DND-41 (cell line): ENCODE measurements around the gene ZNF662.
A peak's percentile ranks its signal among the peaks of the same experiment; 100 is the strongest.

Experiments
- ATAC-seq: fragments of 200-7000 bp; cut with Tn5 transposase; 3 replicates; pipeline ENCODE4 v1.9.1; 2021; ENCODE audit warnings: low read depth; ENCODE audit not compliant: insufficient read depth
- DNase-seq: peaks from one replicate; pipeline ENCODE4 v3.0.0-alpha.2; 2020
- H2AFZ ChIP-seq: 2 replicates; pipeline ENCODE4 v1.6.0; 2012; ENCODE audit warnings: low read depth, low read length
- H3K27ac ChIP-seq: 2 replicates; pipeline ENCODE4 v1.5.1; 2012; ENCODE audit warnings: low read length, inconsistent platforms
- H3K27me3 ChIP-seq: fragments of 200-600 bp; sonication (generic); 2 replicates; pipeline ENCODE4 v1.6.0; 2012; ENCODE audit warnings: low read length, mild to moderate bottlenecking, inconsistent platforms; ENCODE audit not compliant: insufficient read depth, poor library complexity
- H3K36me3 ChIP-seq: 2 replicates; pipeline ENCODE4 v1.5.1; 2012; ENCODE audit warnings: low read length, inconsistent platforms; ENCODE audit not compliant: insufficient read depth
- H3K4me1 ChIP-seq: 2 replicates; pipeline ENCODE4 v1.5.1; 2012; ENCODE audit warnings: mild to moderate bottlenecking, low read length; ENCODE audit not compliant: insufficient read depth
- H3K4me2 ChIP-seq: 2 replicates; pipeline ENCODE4 v1.6.0; 2012; ENCODE audit warnings: mild to moderate bottlenecking, moderate library complexity, low read length, inconsistent platforms; ENCODE audit not compliant: insufficient read depth
- H3K4me3 ChIP-seq, 2 experiments: fragments of 200-600 bp in 1 of 2; shearing (Covaris generic) in 1 of 2; 2 replicates each; pipeline ENCODE4 v1.5.1; 2012 to 2016; ENCODE audit warnings: inconsistent platforms in 2 of 2, low read length in 2 of 2, mild to moderate bottlenecking in 2 of 2, low read depth in 1 of 2, moderate library complexity in 1 of 2
- H3K79me2 ChIP-seq: 2 replicates; pipeline ENCODE4 v1.6.0; 2012; ENCODE audit warnings: low read length, inconsistent platforms; ENCODE audit not compliant: insufficient read depth
- H3K9ac ChIP-seq: 2 replicates; pipeline ENCODE4 v1.6.0; 2012; ENCODE audit warnings: low read depth, mild to moderate bottlenecking, inconsistent platforms, low read length, moderate library complexity
- H3K9me3 ChIP-seq: 2 replicates; pipeline ENCODE4 v1.5.1; 2012; ENCODE audit warnings: low read length, moderate library complexity, mild to moderate bottlenecking, inconsistent platforms; ENCODE audit not compliant: insufficient read depth, severe bottlenecking
- H4K20me1 ChIP-seq: 2 replicates; pipeline ENCODE4 v1.6.0; 2012; ENCODE audit warnings: low read length; ENCODE audit not compliant: insufficient read depth
- EZH2 ChIP-seq: IDR thresholded peaks from 3 replicates; pipeline ENCODE4 v1.6.1; 2012; ENCODE audit warnings: borderline replicate concordance, low read depth, mild to moderate bottlenecking, moderate library complexity, low read length, inconsistent platforms; ENCODE audit not compliant: severe bottlenecking
- TF ChIP-seq, protein P1 (sequence below): IDR thresholded peaks from 2 replicates; pipeline ENCODE4 v1.5.1; 2012; ENCODE audit warnings: borderline replicate concordance, low read length, moderate library complexity, mild to moderate bottlenecking; ENCODE audit not compliant: poor library complexity, severe bottlenecking; ENCODE audit errors: extremely low read depth

Gene ZNF662

DNA sequence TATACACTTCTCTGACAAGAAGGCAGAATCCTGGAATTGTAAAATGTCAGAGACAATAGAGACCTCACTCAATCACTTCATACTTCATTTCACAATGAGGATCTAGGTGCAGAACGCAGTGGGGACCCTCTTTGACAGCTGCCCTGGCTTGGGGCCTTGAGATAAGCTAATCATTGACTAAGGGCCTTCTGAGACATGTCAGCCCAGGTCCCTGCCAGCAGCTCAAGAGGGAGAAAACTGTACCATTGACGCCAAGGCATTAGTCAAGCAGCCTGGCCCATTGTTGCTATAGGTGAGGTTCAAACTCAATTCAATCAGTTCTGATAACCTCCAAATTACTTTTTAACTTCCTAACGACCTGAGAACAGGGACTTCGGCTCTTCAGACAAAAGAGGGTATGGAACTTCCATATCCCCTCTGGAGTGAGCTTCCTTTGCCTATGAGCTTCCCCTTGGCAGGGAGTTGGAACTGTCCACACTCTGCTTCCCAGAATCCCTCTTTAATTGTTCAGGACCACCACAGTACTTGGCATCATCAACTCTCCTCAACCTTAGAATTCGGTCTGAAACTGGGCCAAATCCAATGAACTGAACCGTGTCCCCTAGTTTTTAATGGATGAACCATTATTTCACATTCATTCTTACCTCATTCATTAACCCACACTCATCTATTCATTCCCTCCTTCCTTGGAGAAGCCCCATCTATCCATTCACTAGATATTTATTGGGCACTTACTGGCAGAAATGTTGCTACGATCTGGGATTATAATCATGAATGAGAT is 28.8 kb upstream of the ZNF662 start:
- Histone ChIP-seq H3K9me3 (no peaks in the 10 kb centered on the region), H3K27ac (no peak overlapping the region), H4K20me1 (no peaks in the 10 kb centered on the region), H3K79me2 (no peaks in the 10 kb centered on the region), H3K9ac (no peak overlapping the region), H3K4me1 (peaks cover 15% of the 10 kb centered on the region), H3K36me3 (no peaks in the 10 kb centered on the region), H3K4me2 (no peak overlapping the region), H3K4me3 (no peak overlapping the region), H2AFZ (no peak overlapping the region), H3K27me3 (peaks cover 19% of the 10 kb centered on the region)
- no peak for TF ChIP-seq EZH2
- TF ChIP-seq, protein P1, sequence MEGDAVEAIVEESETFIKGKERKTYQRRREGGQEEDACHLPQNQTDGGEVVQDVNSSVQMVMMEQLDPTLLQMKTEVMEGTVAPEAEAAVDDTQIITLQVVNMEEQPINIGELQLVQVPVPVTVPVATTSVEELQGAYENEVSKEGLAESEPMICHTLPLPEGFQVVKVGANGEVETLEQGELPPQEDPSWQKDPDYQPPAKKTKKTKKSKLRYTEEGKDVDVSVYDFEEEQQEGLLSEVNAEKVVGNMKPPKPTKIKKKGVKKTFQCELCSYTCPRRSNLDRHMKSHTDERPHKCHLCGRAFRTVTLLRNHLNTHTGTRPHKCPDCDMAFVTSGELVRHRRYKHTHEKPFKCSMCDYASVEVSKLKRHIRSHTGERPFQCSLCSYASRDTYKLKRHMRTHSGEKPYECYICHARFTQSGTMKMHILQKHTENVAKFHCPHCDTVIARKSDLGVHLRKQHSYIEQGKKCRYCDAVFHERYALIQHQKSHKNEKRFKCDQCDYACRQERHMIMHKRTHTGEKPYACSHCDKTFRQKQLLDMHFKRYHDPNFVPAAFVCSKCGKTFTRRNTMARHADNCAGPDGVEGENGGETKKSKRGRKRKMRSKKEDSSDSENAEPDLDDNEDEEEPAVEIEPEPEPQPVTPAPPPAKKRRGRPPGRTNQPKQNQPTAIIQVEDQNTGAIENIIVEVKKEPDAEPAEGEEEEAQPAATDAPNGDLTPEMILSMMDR = no peak
- no peak for ATAC-seq
- no peak for DNase-seq

DNA sequence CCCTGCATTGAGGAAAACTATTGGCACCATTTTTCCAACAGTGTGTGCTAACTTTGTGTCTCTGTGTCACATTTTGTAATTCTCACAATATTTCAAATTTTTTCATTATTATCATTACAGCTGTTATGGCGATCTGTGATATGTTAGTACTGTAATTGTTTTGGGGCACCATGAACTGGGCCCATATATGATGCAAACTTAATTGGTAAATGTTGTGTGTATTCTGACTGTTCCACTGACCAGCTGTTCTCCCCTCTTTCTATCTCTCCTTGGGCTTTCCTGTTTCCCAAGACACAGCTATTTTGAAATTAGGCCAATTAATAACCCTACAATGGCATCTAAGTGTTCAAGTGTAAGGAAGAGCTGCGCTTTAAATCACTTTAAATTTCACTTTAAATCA is 28.1 kb upstream of the ZNF662 start:
- Histone ChIP-seq H3K4me1 (peaks cover 15% of the 10 kb centered on the region), H4K20me1 (no peaks in the 10 kb centered on the region), H3K4me2 (no peak overlapping the region), H3K27me3 (peaks cover 19% of the 10 kb centered on the region), H3K4me3 (no peak overlapping the region), H3K27ac (no peak overlapping the region), H3K9ac (no peak overlapping the region), H3K36me3 (no peaks in the 10 kb centered on the region), H3K9me3 (no peaks in the 10 kb centered on the region), H3K79me2 (no peaks in the 10 kb centered on the region), H2AFZ (no peak overlapping the region)
- DNase-seq (no peak), ATAC-seq (no peak)
- TF ChIP-seq, protein P1 = no peak
- no peak for TF ChIP-seq EZH2

DNA sequence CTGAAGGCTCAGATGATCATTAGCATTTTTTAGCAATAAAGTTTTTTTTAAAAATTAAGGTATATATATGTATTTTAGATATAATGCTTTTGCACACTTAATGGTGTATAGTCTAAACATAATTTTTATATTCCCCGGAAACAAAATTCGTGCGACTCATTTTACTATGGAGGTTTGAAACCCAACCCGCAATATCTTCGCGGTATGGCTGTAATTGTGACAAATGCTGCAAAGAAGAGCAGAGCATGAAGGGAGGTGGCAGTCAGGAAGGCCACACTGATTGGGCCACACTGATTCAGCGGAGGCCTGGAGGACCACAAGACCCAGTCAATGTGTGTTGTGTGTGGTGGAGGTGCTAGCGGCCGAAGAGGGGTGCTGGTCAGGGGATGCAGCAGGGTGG is 25.8 kb upstream of the ZNF662 start:
- H3K9ac ChIP-seq = 0 out of 2 replicates have a peak overlapping the region, but pooled peaks have one; percentile 55

More for the DNA sequence above, 25.8 kb upstream of the ZNF662 start:
- no peaks in the 10 kb centered on the region for H4K20me1 ChIP-seq
- peak overlapping the region; percentile 95 for H3K4me2 ChIP-seq
- H3K27me3 ChIP-seq = peaks cover 15% of the 10 kb centered on the region
- no peaks in the 10 kb centered on the region for H3K9me3 ChIP-seq
- no peaks in the 10 kb centered on the region for H3K36me3 ChIP-seq
- TF ChIP-seq, protein P1 = no peak
- TF ChIP-seq EZH2 = no peak
- H3K4me3 ChIP-seq = peak overlapping the region in 1 of 2 experiments; percentile 68; a peak in 1 of 4 replicates
- H3K79me2 ChIP-seq = no peaks in the 10 kb centered on the region
- peaks cover 15% of the 10 kb centered on the region for H3K4me1 ChIP-seq
- DNase-seq (no peak), ATAC-seq (no peak)
- no peak overlapping the region for H3K27ac ChIP-seq
- H2AFZ ChIP-seq = peak overlapping the region; percentile 98
